ENCODE results near the gene C3orf22.

GRCh38 chr3:126556637-126557414 is 1.9 kb downstream of the C3orf22 start:
- TF ChIP-seq POLR2A (IDR thresholded peaks at IDR 0.05) = no peak
- no peak for TF ChIP-seq CTCF (IDR thresholded peaks at IDR 0.05)
- no peak for TF ChIP-seq EP300 (IDR thresholded peaks at IDR 0.05)

Data from ovary (tissue), 3 donors.